Prostate gland (tissue), 2 donors: Measurements from ENCODE around the gene TSPAN18.

ENCODE experiments used
- POLR2A ChIP-seq: fragments of 450-650 bp; IDR thresholded peaks from one replicate; pipeline ENCODE4 v1.6.1; 2016; ENCODE audit warnings: antibody characterized with exemption, mild to moderate bottlenecking
- POLR2AphosphoS5 ChIP-seq: sonication (generic); formaldehyde crosslinking; IDR thresholded peaks from one replicate; pipeline ENCODE4 v1.6.1; 2017; ENCODE audit warnings: antibody characterized with exemption
- TF ChIP-seq, protein P1 (sequence below), 4 experiments: fragments of 200-600 bp in 2 of 4; fragments of 450-650 bp in 2 of 4; sonication (generic) in 2 of 4; IDR thresholded peaks; 1 replicate in 3 of 4; 2 replicates in 1 of 4; pipeline ENCODE4 v1.5.1; 2016 to 2019; ENCODE audit warnings: antibody characterized with exemption in 4 of 4, mild to moderate bottlenecking in 2 of 4, moderate library complexity in 2 of 4

DNA sequence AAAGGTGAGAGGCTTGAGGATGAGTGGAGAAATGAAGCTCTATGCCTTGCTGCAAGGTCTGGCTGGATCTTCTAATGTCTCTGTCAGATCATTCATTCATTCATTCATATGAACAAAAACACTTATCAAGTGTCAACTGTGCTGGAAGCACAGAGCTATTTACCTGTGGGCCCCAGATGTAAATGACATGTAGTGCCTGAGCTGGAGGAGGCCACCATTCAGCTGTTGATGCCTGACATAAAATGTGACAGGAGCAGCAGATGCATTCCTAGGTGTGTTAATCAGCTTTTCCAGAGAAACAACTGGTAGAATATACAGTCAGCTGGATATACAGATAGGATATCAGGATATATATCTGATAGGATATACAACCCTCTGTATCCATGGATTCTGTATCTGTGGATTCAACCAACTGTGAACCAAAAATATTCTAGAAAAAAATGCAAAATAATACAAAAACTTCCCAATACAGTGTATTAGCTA, 44.5 kb downstream of the TSPAN18 start:
- TF ChIP-seq, protein P1, sequence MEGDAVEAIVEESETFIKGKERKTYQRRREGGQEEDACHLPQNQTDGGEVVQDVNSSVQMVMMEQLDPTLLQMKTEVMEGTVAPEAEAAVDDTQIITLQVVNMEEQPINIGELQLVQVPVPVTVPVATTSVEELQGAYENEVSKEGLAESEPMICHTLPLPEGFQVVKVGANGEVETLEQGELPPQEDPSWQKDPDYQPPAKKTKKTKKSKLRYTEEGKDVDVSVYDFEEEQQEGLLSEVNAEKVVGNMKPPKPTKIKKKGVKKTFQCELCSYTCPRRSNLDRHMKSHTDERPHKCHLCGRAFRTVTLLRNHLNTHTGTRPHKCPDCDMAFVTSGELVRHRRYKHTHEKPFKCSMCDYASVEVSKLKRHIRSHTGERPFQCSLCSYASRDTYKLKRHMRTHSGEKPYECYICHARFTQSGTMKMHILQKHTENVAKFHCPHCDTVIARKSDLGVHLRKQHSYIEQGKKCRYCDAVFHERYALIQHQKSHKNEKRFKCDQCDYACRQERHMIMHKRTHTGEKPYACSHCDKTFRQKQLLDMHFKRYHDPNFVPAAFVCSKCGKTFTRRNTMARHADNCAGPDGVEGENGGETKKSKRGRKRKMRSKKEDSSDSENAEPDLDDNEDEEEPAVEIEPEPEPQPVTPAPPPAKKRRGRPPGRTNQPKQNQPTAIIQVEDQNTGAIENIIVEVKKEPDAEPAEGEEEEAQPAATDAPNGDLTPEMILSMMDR (IDR thresholded peaks at IDR 0.05), result no peak
- TF ChIP-seq POLR2A (no peak), POLR2AphosphoS5 (no peak)
